Measurements from ENCODE around the gene MFAP5. TPM values are rescaled to one million over a fixed set of nuclear protein-coding genes. Genes with fewer than 3 reads are reported as not detected.

The MFAP5 gene
- total RNA-seq, 1 experiment from 2014 or later: 0.26 TPM

DNA sequence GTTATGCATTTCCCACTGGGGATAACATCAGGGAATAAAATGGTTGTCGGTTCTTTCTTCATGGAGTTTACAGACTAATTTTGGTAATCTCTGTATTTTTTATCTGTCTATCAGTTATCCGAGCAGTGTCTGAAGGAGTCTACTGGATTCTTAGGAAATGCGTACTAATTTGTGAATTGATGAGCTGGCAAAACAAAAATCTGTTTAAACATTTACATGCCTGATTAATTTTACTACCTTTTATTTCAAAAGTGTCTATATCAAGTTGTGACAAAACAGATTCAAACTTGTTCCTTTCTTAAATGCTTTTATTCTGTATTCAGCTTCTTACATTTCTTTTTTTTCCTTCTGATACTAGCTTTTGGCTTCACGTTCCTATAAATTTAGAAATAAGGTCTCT lies 39.5 kb upstream of the MFAP5 start:
- Histone ChIP-seq H2BK5ac (ENCODE audit: insufficient read length, low read length) (no peak overlapping the region), H3T11ph (ENCODE audit: low read length) (no peak overlapping the region), H4K20me1 (ENCODE audit: control insufficient read depth, insufficient read depth, insufficient read length) (no peaks in the 10 kb centered on the region), H4K8ac (replicated peaks; ENCODE audit: insufficient read length, low read depth, low read length) (no peak overlapping the region), H4K5ac (ENCODE audit: insufficient read length, low read depth, low read length) (no peak overlapping the region), H2BK12ac (ENCODE audit: insufficient read length, low read depth, low read length) (no peak overlapping the region), H3K23me2 (ENCODE audit: insufficient read length, low read depth, low read length, poor library complexity, severe bottlenecking) (peaks cover 7% of the 10 kb centered on the region), H3K79me2 (ENCODE audit: insufficient read depth, low read length) (peaks cover 36% of the 10 kb centered on the region; the same call in 1 of the 2 replicates), H3K27ac (ENCODE audit: insufficient read length, low read depth, low read length) (no peak overlapping the region), H3K18ac (ENCODE audit: insufficient read length, low read depth, low read length) (no peak overlapping the region), H2AK5ac (ENCODE audit: insufficient read length, low read length) (no peak overlapping the region), H3K4me1 (ENCODE audit: insufficient read depth, low read length) (no peaks in the 10 kb centered on the region; the same call in 1 of the 2 replicates), H3K14ac (ENCODE audit: insufficient read depth, low read length) (no peak overlapping the region), H3K4ac (ENCODE audit: low read depth, low read length) (no peak overlapping the region), H2BK120ac (ENCODE audit: low read depth, low read length, poor library complexity, severe bottlenecking) (no peak overlapping the region), H2AFZ (ENCODE audit: low read length) (no peak overlapping the region), H3K4me2 (ENCODE audit: insufficient read depth, insufficient read length, low read length) (no peak overlapping the region), H2BK20ac (ENCODE audit: low read depth, low read length, poor library complexity, severe bottlenecking) (no peak overlapping the region), H2BK15ac (ENCODE audit: low read depth, low read length) (no peak overlapping the region), H3K79me1 (ENCODE audit: insufficient read depth, low read depth, low read length, poor library complexity, severe bottlenecking) (peaks cover 12% of the 10 kb centered on the region), H3K9me3 (ENCODE audit: control insufficient read depth, low read depth, low read length) (no peaks in the 10 kb centered on the region), H3K9ac (ENCODE audit: extremely low read depth, insufficient read length, low read length) (no peak overlapping the region), H4K91ac (ENCODE audit: insufficient read length, low read depth, low read length) (no peak overlapping the region), H3K27me3 (ENCODE audit: insufficient read depth, low read length) (no peaks in the 10 kb centered on the region), H3K56ac (ENCODE audit: insufficient read length, low read depth, low read length) (no peak overlapping the region), H3K23ac (ENCODE audit: insufficient read length, low read depth, low read length) (no peak overlapping the region)
- no peaks in the 10 kb centered on the region for H3K9me3 Mint-ChIP-seq
- WGBS (ENCODE audit: extremely low coverage, insufficient read length, low lambda C conversion rate): no CpG with 5 or more reads among the region's 4 CpGs
- H3K4me1 Mint-ChIP-seq: peaks cover 34 to 36% of the 10 kb centered on the region in 2 experiments
- DNase-seq: no peak
- no peaks in the 10 kb centered on the region for H3K27me3 Mint-ChIP-seq (ENCODE audit: low read depth)
- peaks cover 13 to 22% (median 21%) of the 10 kb centered on the region in 3 experiments; a peak in 6 of 7 replicates for H3K36me3 Mint-ChIP-seq (ENCODE audit: insufficient read depth in 1 of 3, low read depth in 3 of 3)
- TF ChIP-seq, protein P1, sequence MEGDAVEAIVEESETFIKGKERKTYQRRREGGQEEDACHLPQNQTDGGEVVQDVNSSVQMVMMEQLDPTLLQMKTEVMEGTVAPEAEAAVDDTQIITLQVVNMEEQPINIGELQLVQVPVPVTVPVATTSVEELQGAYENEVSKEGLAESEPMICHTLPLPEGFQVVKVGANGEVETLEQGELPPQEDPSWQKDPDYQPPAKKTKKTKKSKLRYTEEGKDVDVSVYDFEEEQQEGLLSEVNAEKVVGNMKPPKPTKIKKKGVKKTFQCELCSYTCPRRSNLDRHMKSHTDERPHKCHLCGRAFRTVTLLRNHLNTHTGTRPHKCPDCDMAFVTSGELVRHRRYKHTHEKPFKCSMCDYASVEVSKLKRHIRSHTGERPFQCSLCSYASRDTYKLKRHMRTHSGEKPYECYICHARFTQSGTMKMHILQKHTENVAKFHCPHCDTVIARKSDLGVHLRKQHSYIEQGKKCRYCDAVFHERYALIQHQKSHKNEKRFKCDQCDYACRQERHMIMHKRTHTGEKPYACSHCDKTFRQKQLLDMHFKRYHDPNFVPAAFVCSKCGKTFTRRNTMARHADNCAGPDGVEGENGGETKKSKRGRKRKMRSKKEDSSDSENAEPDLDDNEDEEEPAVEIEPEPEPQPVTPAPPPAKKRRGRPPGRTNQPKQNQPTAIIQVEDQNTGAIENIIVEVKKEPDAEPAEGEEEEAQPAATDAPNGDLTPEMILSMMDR (conservative IDR thresholded peaks at IDR 0.05): no peak
- peak overlapping the region in 2 of 3 experiments; percentile 40 to 66; a peak in 1 of 7 replicates for H3K27ac Mint-ChIP-seq
- no peak overlapping the region for H3K4me3 Mint-ChIP-seq
